Measurements from ENCODE around the gene TSHZ1.
"Not testable (repeated sequence)": the region's sequence is repeated elsewhere in the genome, so short reads cannot be mapped to it uniquely, and the experiment has no call there.

TSHZ1 gene

DNA sequence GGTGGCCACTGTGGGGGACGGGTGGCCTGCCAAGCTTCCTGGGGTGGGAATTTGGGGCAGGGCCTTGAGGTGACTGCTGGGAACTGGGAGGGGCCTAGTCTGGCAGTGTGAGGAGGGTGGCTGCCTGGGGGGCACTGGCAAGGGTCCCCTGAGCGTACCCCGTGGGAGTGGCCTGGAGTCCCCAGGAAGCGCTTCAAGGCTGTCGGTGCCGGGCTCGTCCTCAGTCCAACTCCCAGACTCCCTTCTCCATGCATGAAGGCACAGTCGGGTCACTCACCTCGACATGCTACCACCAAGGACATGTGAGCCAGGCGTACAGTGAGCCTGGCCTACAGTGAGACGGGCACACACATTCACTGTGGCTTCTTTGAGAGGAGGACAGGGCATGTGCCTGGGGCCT, 111.6 kb downstream of the TSHZ1 start:
- TF ChIP-seq, protein P1, sequence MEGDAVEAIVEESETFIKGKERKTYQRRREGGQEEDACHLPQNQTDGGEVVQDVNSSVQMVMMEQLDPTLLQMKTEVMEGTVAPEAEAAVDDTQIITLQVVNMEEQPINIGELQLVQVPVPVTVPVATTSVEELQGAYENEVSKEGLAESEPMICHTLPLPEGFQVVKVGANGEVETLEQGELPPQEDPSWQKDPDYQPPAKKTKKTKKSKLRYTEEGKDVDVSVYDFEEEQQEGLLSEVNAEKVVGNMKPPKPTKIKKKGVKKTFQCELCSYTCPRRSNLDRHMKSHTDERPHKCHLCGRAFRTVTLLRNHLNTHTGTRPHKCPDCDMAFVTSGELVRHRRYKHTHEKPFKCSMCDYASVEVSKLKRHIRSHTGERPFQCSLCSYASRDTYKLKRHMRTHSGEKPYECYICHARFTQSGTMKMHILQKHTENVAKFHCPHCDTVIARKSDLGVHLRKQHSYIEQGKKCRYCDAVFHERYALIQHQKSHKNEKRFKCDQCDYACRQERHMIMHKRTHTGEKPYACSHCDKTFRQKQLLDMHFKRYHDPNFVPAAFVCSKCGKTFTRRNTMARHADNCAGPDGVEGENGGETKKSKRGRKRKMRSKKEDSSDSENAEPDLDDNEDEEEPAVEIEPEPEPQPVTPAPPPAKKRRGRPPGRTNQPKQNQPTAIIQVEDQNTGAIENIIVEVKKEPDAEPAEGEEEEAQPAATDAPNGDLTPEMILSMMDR (IDR thresholded peaks at IDR 0.05; ENCODE audit: low read depth, low read length, missing control alignments) = no peak
- no peaks in the 10 kb centered on the region for H3K27me3 ChIP-seq (replicated peaks)
- H3K27ac ChIP-seq = no peak overlapping the region
- H3K4me3 ChIP-seq (ENCODE audit: low read depth, low read length) = no peak overlapping the region
- no peak for DNase-seq
- H3K36me3 ChIP-seq (replicated peaks) = no peaks in the 10 kb centered on the region
- in situ Hi-C loops (cut with HindIII; ENCODE audit: low pct_ligation_motif_present, low sequenced_read_pairs) = no loop called here

GRCh38 chr18:75323821-75324585, 113.4 kb downstream of the TSHZ1 start:
- TF ChIP-seq, protein P1 (IDR thresholded peaks at IDR 0.05; ENCODE audit: low read depth, low read length, missing control alignments) = no peak
- in situ Hi-C loops (cut with HindIII; ENCODE audit: low pct_ligation_motif_present, low sequenced_read_pairs) = no loop called here

GRCh38 chr18:75324686-75325257, 114.2 kb downstream of the TSHZ1 start:
- Histone ChIP-seq H3K27ac (no peak overlapping the region), H3K27me3 (replicated peaks) (no peaks in the 10 kb centered on the region), H3K36me3 (replicated peaks) (no peaks in the 10 kb centered on the region), H3K4me3 (ENCODE audit: low read depth, low read length) (no peak overlapping the region)
- in situ Hi-C loops (cut with HindIII; ENCODE audit: low pct_ligation_motif_present, low sequenced_read_pairs) = no loop called here
- no peak for DNase-seq
- TF ChIP-seq, protein P1 (IDR thresholded peaks at IDR 0.05; ENCODE audit: low read depth, low read length, missing control alignments) = no peak

More at GRCh38 chr18:75323821-75324585, 113.4 kb downstream of the TSHZ1 start:
- Histone ChIP-seq H3K27ac (no peak overlapping the region), H3K27me3 (replicated peaks) (no peaks in the 10 kb centered on the region), H3K4me3 (ENCODE audit: low read depth, low read length) (no peak overlapping the region), H3K36me3 (replicated peaks) (no peaks in the 10 kb centered on the region)
- DNase-seq = no peak

DNA sequence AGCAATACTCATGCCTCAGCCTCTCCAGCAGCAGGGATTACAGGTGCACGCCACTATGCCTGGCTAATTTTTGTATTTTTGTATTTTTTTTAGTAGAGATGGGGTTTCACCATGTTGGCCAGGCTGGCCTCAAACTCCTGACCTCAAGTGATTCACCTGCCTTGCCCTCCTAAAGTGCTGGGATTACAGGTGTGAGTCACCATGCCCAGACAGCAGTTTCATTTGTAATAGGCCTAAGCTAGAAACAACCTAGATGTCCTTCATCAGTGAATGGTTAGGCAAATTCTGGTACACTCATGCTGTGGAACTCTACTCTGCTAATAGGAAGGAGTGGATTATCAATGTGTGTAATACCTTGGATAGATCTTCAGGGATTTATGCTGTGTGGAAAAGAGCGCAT, 119.2 kb downstream of the TSHZ1 start:
- H3K4me3 ChIP-seq (ENCODE audit: low read depth, low read length); in situ Hi-C loops (cut with HindIII; ENCODE audit: low pct_ligation_motif_present, low sequenced_read_pairs); DNase-seq: not testable (repeated sequence)

GRCh38 chr18:75330308-75330707, 119.7 kb downstream of the TSHZ1 start:
- DNase-seq = no peak
- in situ Hi-C loops (cut with HindIII; ENCODE audit: low pct_ligation_motif_present, low sequenced_read_pairs) = no loop called here
- no peak overlapping the region for H3K27ac ChIP-seq
- TF ChIP-seq, protein P1 (IDR thresholded peaks at IDR 0.05; ENCODE audit: low read depth, low read length, missing control alignments) = no peak
- no peaks in the 10 kb centered on the region for H3K36me3 ChIP-seq (replicated peaks)
- no peak overlapping the region for H3K4me3 ChIP-seq (ENCODE audit: low read depth, low read length)
- H3K27me3 ChIP-seq (replicated peaks) = no peaks in the 10 kb centered on the region

More for the DNA sequence above, 119.2 kb downstream of the TSHZ1 start:
- H3K27me3 ChIP-seq (replicated peaks); H3K36me3 ChIP-seq (replicated peaks); H3K27ac ChIP-seq: not testable (repeated sequence)

DNA sequence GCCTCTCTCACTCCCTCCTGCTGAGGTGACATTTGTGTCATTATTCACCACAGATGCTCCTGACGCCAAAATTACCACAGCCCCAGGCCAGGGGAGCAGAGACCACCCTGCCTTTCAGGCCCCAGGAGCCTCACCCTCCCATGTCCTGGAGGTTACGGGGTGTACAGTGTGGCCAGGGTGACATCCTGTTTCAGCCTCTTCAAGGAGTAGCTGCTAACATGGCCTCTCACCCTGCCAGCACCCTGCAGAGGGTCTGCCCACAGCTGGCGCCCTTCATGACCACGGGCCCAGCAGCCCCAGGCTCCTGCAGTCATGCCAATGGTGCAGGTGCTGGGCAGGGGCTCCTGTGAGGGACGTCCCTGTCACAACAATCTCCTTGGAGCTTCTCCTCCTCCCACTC, 124.3 kb downstream of the TSHZ1 start:
- Histone ChIP-seq H3K36me3 (replicated peaks) (no peaks in the 10 kb centered on the region), H3K27ac (no peak overlapping the region), H3K27me3 (replicated peaks) (no peaks in the 10 kb centered on the region), H3K4me3 (ENCODE audit: low read depth, low read length) (no peak overlapping the region)
- in situ Hi-C loops (cut with HindIII; ENCODE audit: low pct_ligation_motif_present, low sequenced_read_pairs) = no loop called here
- TF ChIP-seq, protein P1 (IDR thresholded peaks at IDR 0.05; ENCODE audit: low read depth, low read length, missing control alignments) = no peak
- DNase-seq = no peak
